Fibroblast of mammary gland (primary cell): Measurements from ENCODE around the gene DNAH6.
A peak's percentile ranks its signal among the peaks of the same experiment; 100 is the strongest.

Experiments used
- DNase-seq: peaks from one replicate; pipeline ENCODE4 v3.0.0-alpha.2; 2010; ENCODE audit warnings: low read depth
- H3K4me3 ChIP-seq: 2 replicates; pipeline ENCODE4 v1.5.1; 2011; ENCODE audit warnings: low read depth, mild to moderate bottlenecking, low read length, moderate library complexity; ENCODE audit not compliant: control insufficient read depth
- CTCF ChIP-seq: conservative IDR thresholded peaks from 2 replicates; pipeline ENCODE4 v1.5.1; 2011; ENCODE audit warnings: low read depth, low read length, inconsistent platforms; ENCODE audit not compliant: control insufficient read depth, insufficient read depth

The DNAH6 gene

GRCh38 chr2:84491741-84492140, 24.6 kb upstream of the DNAH6 start:
- H3K4me3 ChIP-seq = no peak overlapping the region
- DNase-seq = no peak

GRCh38 chr2:84492571-84492970, 23.7 kb upstream of the DNAH6 start:
- DNase-seq = peak; percentile 20
- H3K4me3 ChIP-seq = no peak overlapping the region
- peak; percentile 21 for TF ChIP-seq CTCF

More at GRCh38 chr2:84491741-84492140, 24.6 kb upstream of the DNAH6 start:
- TF ChIP-seq CTCF = no peak

GRCh38 chr2:84493514-84493913, 22.8 kb upstream of the DNAH6 start:
- no peak for TF ChIP-seq CTCF
- DNase-seq = peak; percentile 88
- H3K4me3 ChIP-seq = no peak overlapping the region

- H3K4me3 ChIP-seq = no peak overlapping the region
- peak; percentile 48 for DNase-seq
- no peak for TF ChIP-seq CTCF
Measured at GRCh38 chr2:84494070-84494469, 22.2 kb upstream of the DNAH6 start.

GRCh38 chr2:84495539-84496146, 20.7 kb upstream of the DNAH6 start:
- peak; percentile 80 for DNase-seq
- peak; percentile 67 for TF ChIP-seq CTCF
- H3K4me3 ChIP-seq = no peak overlapping the region

GRCh38 chr2:84496386-84496785, 19.9 kb upstream of the DNAH6 start:
- H3K4me3 ChIP-seq = no peak overlapping the region
- TF ChIP-seq CTCF = no peak
- no peak for DNase-seq

- DNase-seq = no peak
- no peak for TF ChIP-seq CTCF
- no peak overlapping the region for H3K4me3 ChIP-seq
Measured at GRCh38 chr2:84497285-84497684, 19.0 kb upstream of the DNAH6 start.
